Measurements from ENCODE around the gene C1GALT1. TPM values are rescaled to one million over a fixed set of nuclear protein-coding genes. Genes with fewer than 3 reads are reported as not detected.

The C1GALT1 gene
- total RNA-seq, 1 donor from 2014 or later = 15.6 TPM

GRCh38 chr7:7294911-7295310 is 112.6 kb downstream of the C1GALT1 start:
- peaks cover 4% of the 10 kb centered on the region for H3K9me3 Mint-ChIP-seq

More at GRCh38 chr7:7294911-7295310, 112.6 kb downstream of the C1GALT1 start:
- Mint-ChIP-seq H3K4me1 (no peaks in the 10 kb centered on the region), H3K27ac (ENCODE audit: unreplicated experiment) (no peak overlapping the region), H3K36me3 (ENCODE audit: low read depth) (no peaks in the 10 kb centered on the region), H3K4me3 (no peak overlapping the region), H3K27me3 (ENCODE audit: low read depth) (no peaks in the 10 kb centered on the region)
- DNase-seq (ENCODE audit: low read depth, low spot score) = no peak
- no peak for TF ChIP-seq CTCF (conservative IDR thresholded peaks at IDR 0.05)
